Tibial nerve (tissue), 4 donors: Measurements from ENCODE around the gene SLC35F1. TPM values are rescaled to one million over a fixed set of nuclear protein-coding genes. Genes with fewer than 3 reads are reported as not detected.
A peak's percentile ranks its signal among the peaks of the same experiment; 100 is the strongest.
"Not testable (repeated sequence)": the region's sequence is repeated elsewhere in the genome, so short reads cannot be mapped to it uniquely, and the experiment has no call there.

ENCODE experiments used
- DNase-seq, 2 donors: peaks; one replicate each; pipeline ENCODE4 v3.0.0-alpha.2; 2019; ENCODE audit warnings: low spot score in 2 of 2
- H3K27ac ChIP-seq, 4 donors: fragments of 200-600 bp; sonication (generic) in 3 of 4; one replicate each; pipeline ENCODE4 v1.5.1; 2017 to 2019; ENCODE audit warnings: mild to moderate bottlenecking in 1 of 4
- H3K27me3 ChIP-seq, 2 donors: fragments of 200-600 bp; sonication (generic) in 1 of 2; one replicate each; pipeline versions ENCODE4 v1.5.1 to v1.6.0; 2017 to 2019
- H3K36me3 ChIP-seq, 3 donors: fragments of 200-600 bp; sonication (generic); one replicate each; pipeline ENCODE4 v1.5.1; 2018 to 2019
- H3K4me1 ChIP-seq, 4 donors: fragments of 200-600 bp; sonication (generic) in 3 of 4; one replicate each; pipeline ENCODE4 v1.5.1; 2017 to 2019
- H3K4me3 ChIP-seq, 4 donors: fragments of 200-600 bp; sonication (generic) in 3 of 4; one replicate each; pipeline ENCODE4 v1.5.1; 2017 to 2019; ENCODE audit warnings: mild to moderate bottlenecking in 1 of 4, moderate library complexity in 1 of 4
- H3K9me3 ChIP-seq, 4 donors: fragments of 200-600 bp; sonication (generic) in 3 of 4; one replicate each; pipeline ENCODE4 v1.5.1; 2017 to 2019
- CTCF ChIP-seq, 5 experiments: fragments of 200-600 bp in 3 of 5; fragments of 450-650 bp in 2 of 5; sonication (generic) in 3 of 5; IDR thresholded peaks; one replicate each; pipeline ENCODE4 v1.5.1; 2016 to 2019; ENCODE audit warnings: antibody characterized with exemption in 5 of 5, mild to moderate bottlenecking in 3 of 5, moderate library complexity in 2 of 5
- EP300 ChIP-seq, 2 donors: sonication (generic); formaldehyde crosslinking; IDR thresholded peaks; one replicate each; pipeline ENCODE4 v1.6.1; 2017; ENCODE audit warnings: antibody characterized with exemption in 2 of 2, mild to moderate bottlenecking in 1 of 2
- POLR2A ChIP-seq, 2 donors: fragments of 450-650 bp; IDR thresholded peaks; one replicate each; pipeline ENCODE4 v1.6.1; 2017; ENCODE audit warnings: antibody characterized with exemption in 2 of 2, mild to moderate bottlenecking in 2 of 2, moderate library complexity in 2 of 2
- WGBS, 2 donors: methylation state at CpG; one replicate each; pipeline ENCODE4 v1.1.5; 2018; 5-methylcytosine and 5-hydroxymethylcytosine counted together
- total RNA-seq, 4 donors: library from RNA; depleted of rRNA; stranded (reverse); fragments of >200 nt; gene quantifications; one replicate each; pipeline ENCODE4 v1.1.0, GENCODE V29; 2016

SLC35F1 gene
- total RNA-seq, 4 donors from 2014 or later, result 12.7 to 40.4 (median 16.5) TPM

- no peak for TF ChIP-seq CTCF (IDR thresholded peaks at IDR 0.05)
- TF ChIP-seq POLR2A (IDR thresholded peaks at IDR 0.05), result no peak
- TF ChIP-seq EP300 (IDR thresholded peaks at IDR 0.05), result no peak
- 54 to 58% methylated on average over 3 of the region's 3 CpGs for WGBS, 2 donors
- Histone ChIP-seq H3K4me1 (no peaks in the 10 kb centered on the region), H3K4me3 (no peak overlapping the region), H3K27ac (peak overlapping the region in 1 of 4 donors; percentile 23), H3K9me3 (peaks cover 0 to 14% (median 0%) of the 10 kb centered on the region in 4 donors), H3K36me3 (no peaks in the 10 kb centered on the region), H3K27me3 (no peaks in the 10 kb centered on the region)
- no peak for DNase-seq
Observed at GRCh38 chr6:117961301-117961700, 54.2 kb downstream of the SLC35F1 start.

GRCh38 chr6:117965763-117966162 is 58.7 kb downstream of the SLC35F1 start:
- not testable (repeated sequence) for DNase-seq, H3K4me1 ChIP-seq, H3K4me3 ChIP-seq, H3K27me3 ChIP-seq, H3K27ac ChIP-seq, H3K36me3 ChIP-seq
- peaks cover 0 to 14% (median 0%) of the 10 kb centered on the region in 4 donors for H3K9me3 ChIP-seq
- 79 to 80% methylated on average over 7 of the region's 7 CpGs for WGBS, 2 donors

GRCh38 chr6:117971637-117972036 is 64.6 kb downstream of the SLC35F1 start:
- H3K27ac ChIP-seq, result no peak overlapping the region
- no peak overlapping the region for H3K4me3 ChIP-seq
- H3K9me3 ChIP-seq, result peaks cover 0 to 11% (median 0%) of the 10 kb centered on the region in 4 donors
- H3K4me1 ChIP-seq, result no peaks in the 10 kb centered on the region
- DNase-seq, result no peak
- H3K36me3 ChIP-seq, result no peaks in the 10 kb centered on the region
- no peak for TF ChIP-seq CTCF (IDR thresholded peaks at IDR 0.05)
- TF ChIP-seq EP300 (IDR thresholded peaks at IDR 0.05), result no peak
- TF ChIP-seq POLR2A (IDR thresholded peaks at IDR 0.05), result no peak
- no peaks in the 10 kb centered on the region for H3K27me3 ChIP-seq

GRCh38 chr6:117974914-117975627 is 68.0 kb downstream of the SLC35F1 start:
- DNase-seq, result no peak
- WGBS, 2 donors, result 53 to 70% methylated on average over 1 of the region's 1 CpG
- H3K36me3 ChIP-seq, result no peaks in the 10 kb centered on the region
- peak overlapping the region in 2 of 4 donors; percentile 27 to 49 for H3K27ac ChIP-seq
- peaks cover 0 to 11% (median 0%) of the 10 kb centered on the region in 4 donors for H3K9me3 ChIP-seq
- peaks cover 0 to 4% (median 0%) of the 10 kb centered on the region in 4 donors for H3K4me1 ChIP-seq
- H3K27me3 ChIP-seq, result no peaks in the 10 kb centered on the region
- TF ChIP-seq POLR2A (IDR thresholded peaks at IDR 0.05), result no peak
- no peak for TF ChIP-seq EP300 (IDR thresholded peaks at IDR 0.05)
- no peak for TF ChIP-seq CTCF (IDR thresholded peaks at IDR 0.05)
- no peak overlapping the region for H3K4me3 ChIP-seq

GRCh38 chr6:117976030-117976651 is 69.1 kb downstream of the SLC35F1 start:
- peak in 1 of 2 donors; percentile 17 for DNase-seq
- H3K27me3 ChIP-seq, result no peaks in the 10 kb centered on the region
- 10 to 13% methylated on average over 2 of the region's 2 CpGs for WGBS, 2 donors
- H3K27ac ChIP-seq, result peak overlapping the region in 2 of 4 donors; percentile 49 to 61
- H3K4me3 ChIP-seq, result no peak overlapping the region
- H3K36me3 ChIP-seq, result no peaks in the 10 kb centered on the region
- H3K9me3 ChIP-seq, result peaks cover 0 to 11% (median 0%) of the 10 kb centered on the region in 4 donors
- TF ChIP-seq EP300 (IDR thresholded peaks at IDR 0.05), result no peak
- TF ChIP-seq CTCF (IDR thresholded peaks at IDR 0.05), result peak; percentile 38 to 57 (median 52)
- TF ChIP-seq POLR2A (IDR thresholded peaks at IDR 0.05), result no peak
- peaks cover 0 to 4% (median 0%) of the 10 kb centered on the region in 4 donors for H3K4me1 ChIP-seq
